H9 (cell line): ENCODE results near the gene CBLB. TPM values are rescaled to one million over a fixed set of nuclear protein-coding genes. Genes with fewer than 3 reads are reported as not detected.

ENCODE experiments used
- DNase-seq: peaks from one replicate; pipeline ENCODE4 v3.0.0-alpha.2; 2017
- H2AFZ ChIP-seq: one replicate; pipeline ENCODE4 v1.6.1; 2013; ENCODE audit warnings: mild to moderate bottlenecking, low read length, control low read depth, moderate library complexity
- H2AK5ac ChIP-seq: 2 replicates; pipeline ENCODE4 v1.6.1; 2013; ENCODE audit warnings: low read length, control low read depth, mixed read lengths; ENCODE audit not compliant: insufficient read length
- H2BK120ac ChIP-seq: one replicate; pipeline ENCODE4 v1.6.1; 2013; ENCODE audit warnings: low read depth, mild to moderate bottlenecking, low read length, control low read depth, inconsistent platforms; ENCODE audit not compliant: poor library complexity, severe bottlenecking
- H2BK12ac ChIP-seq: 2 replicates; pipeline ENCODE4 v1.6.1; 2013; ENCODE audit warnings: low read length, control low read depth, mixed read lengths, low read depth; ENCODE audit not compliant: insufficient read length
- H2BK15ac ChIP-seq: 2 replicates; pipeline ENCODE4 v1.6.1; 2013; ENCODE audit warnings: low read depth, low read length, control low read depth
- H2BK20ac ChIP-seq: one replicate; pipeline ENCODE4 v1.6.1; 2013; ENCODE audit warnings: low read depth, mild to moderate bottlenecking, low read length, control low read depth, inconsistent platforms; ENCODE audit not compliant: poor library complexity, severe bottlenecking
- H2BK5ac ChIP-seq: 2 replicates; pipeline ENCODE4 v1.6.1; 2013; ENCODE audit warnings: low read length, control low read depth, mixed read lengths; ENCODE audit not compliant: insufficient read length
- H3K14ac ChIP-seq: 2 replicates; pipeline ENCODE4 v1.6.1; 2013; ENCODE audit warnings: low read length, control low read depth; ENCODE audit not compliant: insufficient read depth
- H3K18ac ChIP-seq: 2 replicates; pipeline ENCODE4 v1.6.1; 2013; ENCODE audit warnings: low read depth, mild to moderate bottlenecking, mixed read lengths, low read length, control low read depth; ENCODE audit not compliant: insufficient read length
- H3K23ac ChIP-seq: 2 replicates; pipeline ENCODE4 v1.6.1; 2013; ENCODE audit warnings: low read length, control low read depth, mixed read lengths, low read depth; ENCODE audit not compliant: insufficient read length
- H3K23me2 ChIP-seq: 2 replicates; pipeline ENCODE4 v1.6.1; 2013; ENCODE audit warnings: low read depth, mild to moderate bottlenecking, mixed read lengths, low read length, control low read depth; ENCODE audit not compliant: insufficient read length, poor library complexity, severe bottlenecking
- H3K27ac ChIP-seq: 2 replicates; pipeline ENCODE4 v1.5.1; 2013; ENCODE audit warnings: low read length, control low read depth, mixed read lengths, low read depth; ENCODE audit not compliant: insufficient read length
- H3K27me3 ChIP-seq: 2 replicates; pipeline ENCODE4 v1.6.1; 2013; ENCODE audit warnings: low read length, control low read depth, inconsistent platforms; ENCODE audit not compliant: insufficient read depth
- H3K4ac ChIP-seq: 2 replicates; pipeline ENCODE4 v1.6.1; 2013; ENCODE audit warnings: low read depth, mild to moderate bottlenecking, control low read depth, inconsistent platforms, low read length, moderate library complexity
- H3K4me1 ChIP-seq: 2 replicates; pipeline ENCODE4 v1.6.1; 2013; ENCODE audit warnings: low read length, control low read depth, inconsistent platforms; ENCODE audit not compliant: insufficient read depth
- H3K4me2 ChIP-seq: 2 replicates; pipeline ENCODE4 v1.6.1; 2013; ENCODE audit warnings: low read length, control low read depth, mixed read lengths; ENCODE audit not compliant: insufficient read length, insufficient read depth
- H3K56ac ChIP-seq: 2 replicates; pipeline ENCODE4 v1.6.1; 2013; ENCODE audit warnings: low read depth, mild to moderate bottlenecking, mixed read lengths, low read length, control low read depth; ENCODE audit not compliant: insufficient read length
- H3K79me1 ChIP-seq: 2 replicates; pipeline ENCODE4 v1.6.1; 2013; ENCODE audit warnings: low read depth, mild to moderate bottlenecking, moderate library complexity, low read length, control low read depth, inconsistent platforms; ENCODE audit not compliant: insufficient read depth, poor library complexity, severe bottlenecking
- H3K79me2 ChIP-seq: 2 replicates; pipeline ENCODE4 v1.6.1; 2013; ENCODE audit warnings: low read length, control low read depth, inconsistent platforms; ENCODE audit not compliant: insufficient read depth
- H3K9ac ChIP-seq: 2 replicates; pipeline ENCODE4 v1.6.1; 2013; ENCODE audit warnings: low read length, control low read depth, mixed read lengths; ENCODE audit not compliant: insufficient read length; ENCODE audit errors: extremely low read depth
- H3K9me3 ChIP-seq: one replicate; pipeline ENCODE4 v1.6.1; 2013; ENCODE audit warnings: low read depth, low read length, inconsistent platforms; ENCODE audit not compliant: control insufficient read depth
- H3T11ph ChIP-seq: one replicate; pipeline ENCODE4 v1.6.1; 2013; ENCODE audit warnings: mild to moderate bottlenecking, low read length, control low read depth, inconsistent platforms
- H4K20me1 ChIP-seq: one replicate; pipeline ENCODE4 v1.6.1; 2013; ENCODE audit not compliant: control insufficient read depth, insufficient read length, insufficient read depth
- H4K5ac ChIP-seq: 2 replicates; pipeline ENCODE4 v1.6.1; 2013; ENCODE audit warnings: low read depth, mild to moderate bottlenecking, mixed read lengths, low read length, control low read depth; ENCODE audit not compliant: insufficient read length
- H4K8ac ChIP-seq: replicated peaks from 2 replicates; pipeline ENCODE4 v1.6.1; 2013; ENCODE audit warnings: low read length, control low read depth, mixed read lengths, low read depth; ENCODE audit not compliant: insufficient read length
- H4K91ac ChIP-seq: 2 replicates; pipeline ENCODE4 v1.6.1; 2013; ENCODE audit warnings: low read depth, mild to moderate bottlenecking, moderate library complexity, mixed read lengths, low read length, control low read depth; ENCODE audit not compliant: insufficient read length
- H3K27ac Mint-ChIP-seq, 3 experiments: 2 replicates in 2 of 3; 3 replicates in 1 of 3; pipeline ENCODE4 v1.8.0; 2020 to 2021; ENCODE audit warnings: mixed read lengths in 3 of 3, mild to moderate bottlenecking in 1 of 3, moderate library complexity in 1 of 3
- H3K27me3 Mint-ChIP-seq: 2 replicates; pipeline ENCODE4 v1.8.0; 2021; ENCODE audit warnings: low read depth, mild to moderate bottlenecking, moderate library complexity, mixed read lengths
- H3K36me3 Mint-ChIP-seq, 3 experiments: 2 replicates in 2 of 3; 3 replicates in 1 of 3; pipeline ENCODE4 v1.8.0; 2020 to 2021; ENCODE audit warnings: low read depth in 3 of 3, mixed read lengths in 3 of 3; ENCODE audit not compliant: insufficient read depth in 1 of 3
- H3K4me1 Mint-ChIP-seq, 2 experiments: 2 replicates each; pipeline ENCODE4 v1.8.0; 2020; ENCODE audit warnings: mixed read lengths in 2 of 2
- H3K4me3 Mint-ChIP-seq, 2 experiments: 2 replicates in 1 of 2; 3 replicates in 1 of 2; pipeline ENCODE4 v1.8.0; 2020 to 2021; ENCODE audit warnings: mild to moderate bottlenecking in 2 of 2, mixed read lengths in 2 of 2, moderate library complexity in 1 of 2
- H3K9me3 Mint-ChIP-seq, 2 experiments: 2 replicates in 1 of 2; 3 replicates in 1 of 2; pipeline ENCODE4 v1.8.0; 2020; ENCODE audit warnings: mild to moderate bottlenecking in 2 of 2, mixed read lengths in 2 of 2, moderate library complexity in 1 of 2
- CTCF ChIP-seq: fragments of 200-600 bp; sonication (generic); conservative IDR thresholded peaks from 3 replicates; pipeline ENCODE4 v1.8.0; 2021; ENCODE audit warnings: antibody characterized with exemption, mild to moderate bottlenecking
- WGBS: extraction: QIAGEN DNeasy Blood & Tissue Kit; methylation state at CpG from one replicate; pipeline ENCODE4 v1.1.7; 2013; ENCODE audit warnings: missing lambda C conversion rate, low lambda C conversion rate, mixed read lengths; ENCODE audit not compliant: insufficient read length; ENCODE audit errors: extremely low coverage; 5-methylcytosine and 5-hydroxymethylcytosine counted together
- total RNA-seq: library from RNA; stranded (reverse); gene quantifications from 2 replicates; pipeline ENCODE4 v1.2.1, GENCODE V29; 2021

Gene CBLB
- total RNA-seq, 1 experiment from 2014 or later, result 25.7 TPM

- H3K18ac ChIP-seq, result no peak overlapping the region
These were observed 61.1 kb downstream of the CBLB start for GRCh38 chr3:105807701-105808100.

More at GRCh38 chr3:105807701-105808100, 61.1 kb downstream of the CBLB start:
- H4K20me1 ChIP-seq, result no peaks in the 10 kb centered on the region
- DNase-seq, result no peak
- H2AK5ac ChIP-seq, result no peak overlapping the region
- Mint-ChIP-seq H3K27ac (no peak overlapping the region), H3K4me1 (peaks cover 19 to 28% of the 10 kb centered on the region in 2 experiments), H3K27me3 (no peaks in the 10 kb centered on the region), H3K9me3 (no peaks in the 10 kb centered on the region), H3K4me3 (no peak overlapping the region), H3K36me3 (no peaks in the 10 kb centered on the region; a peak in 1 of 7 replicates)
- H3K23ac ChIP-seq, result no peak overlapping the region
- no peak overlapping the region for H2BK15ac ChIP-seq
- H3K27ac ChIP-seq, result no peak overlapping the region
- H3K4me1 ChIP-seq, result no peaks in the 10 kb centered on the region; the same call in 1 of the 2 replicates
- no peaks in the 10 kb centered on the region for H3K27me3 ChIP-seq
- H4K5ac ChIP-seq, result no peak overlapping the region
- H2BK120ac ChIP-seq, result no peak overlapping the region
- no peak overlapping the region for H3K9ac ChIP-seq
- H2BK5ac ChIP-seq, result no peak overlapping the region
- no peak for TF ChIP-seq CTCF
- no peak overlapping the region for H2BK12ac ChIP-seq
- no peaks in the 10 kb centered on the region for H3K79me2 ChIP-seq
- H2AFZ ChIP-seq, result no peak overlapping the region
- no peaks in the 10 kb centered on the region for H3K79me1 ChIP-seq
- no peak overlapping the region for H3K4me2 ChIP-seq
- H3K56ac ChIP-seq, result no peak overlapping the region
- H2BK20ac ChIP-seq, result no peak overlapping the region
- no peak overlapping the region for H3T11ph ChIP-seq
- H3K9me3 ChIP-seq, result no peaks in the 10 kb centered on the region
- no peak overlapping the region for H4K8ac ChIP-seq
- H4K91ac ChIP-seq, result no peak overlapping the region
- no CpG with 5 or more reads among the region's 3 CpGs for WGBS
- no peak overlapping the region for H3K14ac ChIP-seq
- no peak overlapping the region for H3K4ac ChIP-seq
- no peaks in the 10 kb centered on the region for H3K23me2 ChIP-seq
